ENCODE results near the gene RUSF1. TPM values are rescaled to one million over a fixed set of nuclear protein-coding genes. Genes with fewer than 3 reads are reported as not detected.

RUSF1 gene
- polyA plus RNA-seq, 1 donor from 2014 or later, result 19.8 TPM

GRCh38 chr16:31473264-31473984 is 34.8 kb downstream of the RUSF1 start:
- H3K4me3 Mint-ChIP-seq, result peak overlapping the region in 3 of 4 donors; percentile 70 to 85 (median 71)
- H3K27me3 Mint-ChIP-seq, result peaks cover 16% of the 10 kb centered on the region

GRCh38 chr16:31472709-31473203 is 35.4 kb downstream of the RUSF1 start:
- Mint-ChIP-seq H3K4me1 (peaks cover 4 to 17% (median 11%) of the 10 kb centered on the region in 3 donors), H3K4me3 (peak overlapping the region; percentile 71 to 87 (median 82)), H3K27me3 (peaks cover 14% of the 10 kb centered on the region), H3K27ac (peak overlapping the region in 1 of 3 donors; percentile 4), H3K36me3 (peaks cover 1% of the 10 kb centered on the region), H3K9me3 (no peaks in the 10 kb centered on the region)

More at GRCh38 chr16:31473264-31473984, 34.8 kb downstream of the RUSF1 start:
- peak overlapping the region in 2 of 3 donors; percentile 4 to 6 for H3K27ac Mint-ChIP-seq
- H3K9me3 Mint-ChIP-seq, result no peaks in the 10 kb centered on the region
- H3K4me1 Mint-ChIP-seq, result peaks cover 4 to 19% (median 8%) of the 10 kb centered on the region in 3 donors
- H3K36me3 Mint-ChIP-seq, result peaks cover 1% of the 10 kb centered on the region

DNA sequence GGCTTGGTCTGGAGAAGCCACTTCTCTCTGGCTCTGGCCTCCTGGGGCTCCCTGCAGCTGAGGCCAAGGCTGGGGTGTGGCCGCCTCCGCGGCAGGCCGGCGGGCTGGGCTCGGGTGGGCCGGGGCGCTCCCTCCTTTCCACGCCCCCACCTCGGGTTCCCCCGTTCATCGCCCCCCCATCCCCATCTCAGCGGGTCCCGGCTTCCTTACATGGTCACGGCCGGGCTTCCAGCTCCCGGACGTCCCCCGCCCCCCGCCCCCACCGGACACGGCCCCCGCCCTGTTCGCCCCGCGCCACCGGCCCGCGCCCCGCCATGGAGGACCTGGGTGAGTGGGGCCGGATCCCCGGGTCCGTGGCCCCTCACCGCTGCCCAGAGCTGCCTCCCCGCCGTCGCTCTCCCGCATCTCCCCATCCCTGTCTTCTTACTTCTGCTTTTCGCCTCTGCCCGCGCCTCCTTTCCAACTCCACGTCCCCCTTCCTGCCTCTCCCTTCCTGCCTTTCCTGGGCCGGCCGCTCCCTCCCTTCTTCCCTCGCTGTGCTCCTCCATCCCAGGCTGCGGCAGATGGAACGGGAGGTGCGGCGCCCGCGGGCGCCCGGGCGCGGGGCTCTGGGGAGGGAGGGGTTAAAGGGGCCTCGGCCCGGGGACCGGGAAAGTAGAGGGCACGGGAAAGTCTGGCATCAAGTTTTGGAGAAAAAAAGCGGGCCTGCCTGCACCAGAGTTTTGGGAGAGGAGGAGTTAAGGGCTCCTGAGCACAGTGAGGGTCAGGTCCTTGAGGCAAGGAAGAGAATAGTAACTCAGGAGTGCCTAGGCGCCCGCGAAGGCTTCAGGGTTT is 36.1 kb downstream of the RUSF1 start, which contains the start of gene TGFB1I1:
TGFB1I1 (plus strand) TSS at position 278 of the 834 bp plus-strand sequence; CDS start at position 315, 37 bp downstream.
- Mint-ChIP-seq H3K36me3 (peaks cover 4% of the 10 kb centered on the region), H3K27ac (peak within 1 kb of the TSS in 1 of 3 donors; percentile 4), H3K4me1 (peaks cover 4 to 23% (median 17%) of the 10 kb centered on the region in 3 donors), H3K9me3 (no peaks in the 10 kb centered on the region), H3K4me3 (peak within 1 kb of the TSS; percentile 71 to 87 (median 82)), H3K27me3 (peaks cover 13% of the 10 kb centered on the region)

GRCh38 chr16:31471241-31471874 is 36.8 kb downstream of the RUSF1 start:
- H3K36me3 Mint-ChIP-seq, result peaks cover 6% of the 10 kb centered on the region
- no peak overlapping the region for H3K27ac Mint-ChIP-seq
- peaks cover 4 to 24% (median 21%) of the 10 kb centered on the region in 3 donors for H3K4me1 Mint-ChIP-seq
- no peaks in the 10 kb centered on the region for H3K9me3 Mint-ChIP-seq
- peaks cover 13% of the 10 kb centered on the region for H3K27me3 Mint-ChIP-seq
- peak overlapping the region; percentile 8 to 52 (median 48) for H3K4me3 Mint-ChIP-seq

- Mint-ChIP-seq H3K36me3 (peaks cover 6% of the 10 kb centered on the region), H3K27me3 (peaks cover 13% of the 10 kb centered on the region), H3K4me1 (peaks cover 4 to 24% (median 21%) of the 10 kb centered on the region in 3 donors), H3K27ac (no peak overlapping the region), H3K9me3 (no peaks in the 10 kb centered on the region), H3K4me3 (peak overlapping the region in 2 of 4 donors; percentile 23 to 64)
Observed at GRCh38 chr16:31470615-31471014, 37.6 kb downstream of the RUSF1 start.

DNA sequence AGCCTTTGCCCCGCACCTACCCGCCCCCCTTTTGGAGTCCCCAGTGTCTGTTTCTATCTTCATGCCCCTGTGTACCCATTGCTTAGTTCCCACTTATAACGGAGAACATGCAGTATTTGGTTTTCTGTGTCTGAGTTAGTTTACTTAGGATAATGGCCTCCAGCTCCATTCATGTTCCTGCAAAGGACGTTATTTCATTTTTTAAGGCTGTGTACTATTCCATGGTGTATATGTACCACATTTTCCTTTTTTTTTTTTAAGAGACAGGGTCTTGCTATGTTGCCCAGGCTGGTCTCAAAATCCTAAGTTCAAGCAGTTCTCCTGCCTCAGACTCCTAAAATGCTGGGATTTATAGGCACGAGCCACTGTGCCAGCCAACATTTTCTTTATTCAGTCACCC is 40.3 kb downstream of the RUSF1 start:
- Mint-ChIP-seq H3K27ac (peak overlapping the region in 1 of 3 donors; percentile 4), H3K4me1 (peaks cover 3 to 28% (median 21%) of the 10 kb centered on the region in 3 donors), H3K9me3 (no peaks in the 10 kb centered on the region), H3K27me3 (peaks cover 10% of the 10 kb centered on the region), H3K36me3 (peaks cover 13% of the 10 kb centered on the region), H3K4me3 (no peak overlapping the region)

DNA sequence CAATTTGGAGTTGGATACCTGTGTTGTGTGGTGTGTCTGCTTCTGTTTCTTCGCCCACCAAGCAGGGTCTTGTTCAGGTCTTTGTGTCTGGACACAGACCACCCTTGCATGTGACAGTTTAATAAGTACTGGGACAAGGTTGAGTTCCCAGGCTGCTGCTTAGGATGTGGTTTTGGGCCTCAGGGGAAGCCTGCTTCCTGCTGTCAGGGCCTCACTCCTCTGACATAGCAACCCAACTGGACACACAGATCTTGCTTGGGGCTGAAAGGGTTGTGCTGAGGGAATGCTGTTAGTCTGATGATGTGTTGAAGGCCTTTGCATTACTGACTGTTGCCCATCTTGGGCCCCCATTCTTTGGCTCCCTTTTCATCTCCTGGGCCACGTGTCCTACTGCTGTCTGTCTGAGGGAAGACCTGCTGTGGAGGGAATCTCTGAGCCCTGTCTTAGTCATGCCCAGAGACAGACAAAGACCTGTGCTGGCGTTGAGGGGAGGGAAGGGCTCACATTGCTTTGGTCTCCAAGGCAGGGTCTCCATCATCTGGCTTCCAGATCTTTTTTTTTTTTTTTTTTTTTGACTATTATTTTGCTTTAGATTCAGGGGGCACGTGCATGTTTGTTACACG is 40.9 kb downstream of the RUSF1 start:
- Mint-ChIP-seq H3K36me3 (peaks cover 14% of the 10 kb centered on the region), H3K27me3 (peaks cover 4% of the 10 kb centered on the region), H3K27ac (peak overlapping the region in 2 of 3 donors; percentile 4 to 89), H3K9me3 (no peaks in the 10 kb centered on the region), H3K4me3 (peak overlapping the region in 3 of 4 donors; percentile 4 to 79 (median 74)), H3K4me1 (peaks cover 0 to 25% (median 19%) of the 10 kb centered on the region in 3 donors)

DNA sequence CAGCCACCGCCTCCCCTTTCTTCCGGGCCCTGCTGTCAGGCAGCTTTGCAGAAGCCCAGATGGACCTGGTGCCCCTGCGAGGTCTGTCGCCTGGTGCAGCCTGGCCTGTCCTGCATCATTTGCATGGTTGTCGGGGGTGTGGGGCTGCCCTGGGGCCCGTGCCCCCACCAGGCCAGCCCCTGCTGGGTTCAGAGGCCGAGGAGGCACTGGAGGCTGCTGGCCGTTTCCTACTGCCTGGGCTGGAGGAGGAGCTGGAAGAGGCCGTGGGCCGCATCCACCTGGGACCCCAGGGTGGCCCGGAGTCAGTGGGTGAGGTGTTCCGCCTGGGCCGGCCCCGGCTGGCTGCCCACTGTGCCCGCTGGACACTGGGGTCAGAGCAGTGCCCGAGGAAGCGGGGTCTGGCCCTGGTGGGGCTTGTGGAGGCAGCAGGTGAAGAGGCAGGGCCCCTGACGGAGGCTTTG is 41.8 kb downstream of the RUSF1 start:
- H3K27me3 Mint-ChIP-seq, result peaks cover 2% of the 10 kb centered on the region

DNA sequence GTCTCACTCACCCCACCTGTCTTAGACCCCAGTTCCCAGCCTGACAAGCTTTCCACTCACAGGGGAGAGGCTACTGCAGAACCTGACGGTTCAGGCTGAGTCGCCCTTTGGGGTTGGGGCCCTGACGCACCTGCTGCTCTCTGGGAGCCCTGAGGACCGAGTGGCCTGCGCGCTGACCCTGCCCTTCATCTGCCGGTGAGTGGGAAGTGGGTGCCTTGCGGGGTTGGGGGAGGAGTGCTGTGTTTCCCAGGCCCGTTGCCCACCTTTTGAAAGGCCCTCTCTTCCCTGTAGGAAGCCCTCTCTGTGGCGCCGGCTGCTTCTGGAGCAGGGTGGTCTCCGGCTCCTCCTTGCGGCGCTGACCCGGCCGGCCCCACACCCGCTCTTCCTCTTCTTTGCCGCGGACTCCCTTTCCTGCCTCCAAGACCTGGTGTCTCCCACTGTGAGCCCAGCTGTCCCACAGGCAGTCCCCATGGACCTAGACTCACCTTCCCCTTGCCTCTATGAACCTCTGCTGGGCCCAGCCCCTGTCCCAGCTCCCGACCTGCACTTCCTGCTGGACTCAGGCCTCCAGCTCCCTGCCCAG is 42.3 kb downstream of the RUSF1 start:
- peaks cover 14% of the 10 kb centered on the region for H3K36me3 Mint-ChIP-seq
- no peaks in the 10 kb centered on the region for H3K9me3 Mint-ChIP-seq
- no peak overlapping the region for H3K27ac Mint-ChIP-seq
- no peaks in the 10 kb centered on the region for H3K27me3 Mint-ChIP-seq
- peaks cover 0 to 20% (median 18%) of the 10 kb centered on the region in 3 donors for H3K4me1 Mint-ChIP-seq
- peak overlapping the region in 1 of 4 donors; percentile 40 for H3K4me3 Mint-ChIP-seq

More for the DNA sequence above, 41.8 kb downstream of the RUSF1 start:
- H3K4me3 Mint-ChIP-seq, result peak overlapping the region in 1 of 4 donors; percentile 41
- no peaks in the 10 kb centered on the region for H3K9me3 Mint-ChIP-seq
- H3K4me1 Mint-ChIP-seq, result peaks cover 0 to 23% (median 17%) of the 10 kb centered on the region in 3 donors
- no peak overlapping the region for H3K27ac Mint-ChIP-seq
- H3K36me3 Mint-ChIP-seq, result peaks cover 14% of the 10 kb centered on the region

- Mint-ChIP-seq H3K27ac (no peak overlapping the region), H3K9me3 (no peaks in the 10 kb centered on the region), H3K4me1 (peaks cover 5 to 24% (median 23%) of the 10 kb centered on the region in 3 donors), H3K27me3 (no peaks in the 10 kb centered on the region), H3K36me3 (peaks cover 14% of the 10 kb centered on the region), H3K4me3 (peak overlapping the region in 1 of 4 donors; percentile 40)
Observed at GRCh38 chr16:31464781-31465260, 43.4 kb downstream of the RUSF1 start.

DNA sequence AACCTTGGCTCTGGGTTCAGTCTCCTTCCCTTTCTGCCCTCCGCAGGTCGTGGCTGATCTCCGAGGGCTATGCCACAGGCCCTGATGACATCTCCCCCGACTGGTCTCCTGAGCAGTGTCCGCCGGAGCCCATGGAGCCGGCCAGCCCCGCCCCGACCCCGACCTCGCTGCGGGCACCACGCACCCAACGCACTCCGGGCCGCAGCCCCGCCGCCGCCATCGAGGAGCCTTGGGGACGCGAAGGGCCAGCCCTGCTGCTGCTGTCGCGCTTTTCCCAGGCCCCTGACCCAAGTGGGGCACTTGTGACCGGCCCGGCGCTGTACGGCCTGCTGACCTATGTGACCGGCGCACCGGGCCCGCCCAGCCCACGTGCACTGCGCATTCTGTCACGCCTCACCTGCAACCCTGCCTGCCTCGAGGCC is 43.8 kb downstream of the RUSF1 start:
- Mint-ChIP-seq H3K27ac (no peak overlapping the region), H3K36me3 (peaks cover 14% of the 10 kb centered on the region), H3K4me1 (peaks cover 5 to 24% (median 24%) of the 10 kb centered on the region in 3 donors), H3K4me3 (no peak overlapping the region), H3K9me3 (no peaks in the 10 kb centered on the region), H3K27me3 (no peaks in the 10 kb centered on the region)

GRCh38 chr16:31461921-31462804 is 46.0 kb downstream of the RUSF1 start:
- H3K4me1 Mint-ChIP-seq, result peaks cover 11 to 23% (median 20%) of the 10 kb centered on the region in 3 donors
- H3K27me3 Mint-ChIP-seq, result no peaks in the 10 kb centered on the region
- H3K27ac Mint-ChIP-seq, result no peak overlapping the region
- H3K36me3 Mint-ChIP-seq, result peaks cover 12% of the 10 kb centered on the region
- peak overlapping the region in 1 of 4 donors; percentile 93 for H3K4me3 Mint-ChIP-seq
- H3K9me3 Mint-ChIP-seq, result no peaks in the 10 kb centered on the region
